ENCODE measurements around the gene PALM.
"Not testable (repeated sequence)": the region's sequence is repeated elsewhere in the genome, so short reads cannot be mapped to it uniquely, and the experiment has no call there.

PALM gene

GRCh38 chr19:690203-690602 lies 18.5 kb upstream of the PALM start:
- Histone ChIP-seq H4K20me1 (ENCODE audit: insufficient read depth, low read length) (no peaks in the 10 kb centered on the region), H3K27me3 (ENCODE audit: insufficient read depth, low read length) (peaks cover 16% of the 10 kb centered on the region; the same call in 1 of the 2 replicates), H3K4me1 (ENCODE audit: insufficient read depth, low read length, severe bottlenecking) (no peaks in the 10 kb centered on the region), H3K9me2 (ENCODE audit: low read depth, low read length) (no peaks in the 10 kb centered on the region), H3K4me2 (ENCODE audit: low read length) (no peak overlapping the region), H3F3A (ENCODE audit: insufficient read depth, low read length) (no peaks in the 10 kb centered on the region), H3K36me3 (ENCODE audit: insufficient read depth, low read length) (no peaks in the 10 kb centered on the region), H3K4me3 (ENCODE audit: low read depth, low read length, poor library complexity, severe bottlenecking) (no peak overlapping the region), H3K9me3 (ENCODE audit: low read length) (no peaks in the 10 kb centered on the region), H3K9ac (ENCODE audit: low read length) (no peak overlapping the region), H3K27ac (ENCODE audit: low read depth, low read length, poor library complexity, severe bottlenecking) (no peak overlapping the region), H2AFZ (ENCODE audit: low read length) (no peak overlapping the region), H3K79me2 (ENCODE audit: insufficient read depth, low read length) (no peaks in the 10 kb centered on the region)
- TF ChIP-seq CTCF (IDR thresholded peaks at IDR 0.05; ENCODE audit: low read length) (no peak), EZH2 (IDR thresholded peaks at IDR 0.05; ENCODE audit: borderline replicate concordance, low read length) (no peak)

- Histone ChIP-seq H3K27ac (ENCODE audit: low read depth, low read length, poor library complexity, severe bottlenecking) (no peak overlapping the region), H3K4me3 (ENCODE audit: low read depth, low read length, poor library complexity, severe bottlenecking) (no peak overlapping the region), H3F3A (ENCODE audit: insufficient read depth, low read length) (no peaks in the 10 kb centered on the region), H4K20me1 (ENCODE audit: insufficient read depth, low read length) (no peaks in the 10 kb centered on the region), H2AFZ (ENCODE audit: low read length) (no peak overlapping the region), H3K4me1 (ENCODE audit: insufficient read depth, low read length, severe bottlenecking) (no peaks in the 10 kb centered on the region), H3K9me2 (ENCODE audit: low read depth, low read length) (no peaks in the 10 kb centered on the region), H3K9me3 (ENCODE audit: low read length) (no peaks in the 10 kb centered on the region), H3K36me3 (ENCODE audit: insufficient read depth, low read length) (no peaks in the 10 kb centered on the region), H3K79me2 (ENCODE audit: insufficient read depth, low read length) (no peaks in the 10 kb centered on the region), H3K4me2 (ENCODE audit: low read length) (no peak overlapping the region), H3K27me3 (ENCODE audit: insufficient read depth, low read length) (peaks cover 6% of the 10 kb centered on the region; the same call in 1 of the 2 replicates), H3K9ac (ENCODE audit: low read length) (no peak overlapping the region)
- TF ChIP-seq EZH2 (IDR thresholded peaks at IDR 0.05; ENCODE audit: borderline replicate concordance, low read length) (no peak), CTCF (IDR thresholded peaks at IDR 0.05; ENCODE audit: low read length) (no peak)
Measured at GRCh38 chr19:694481-695351, 14.0 kb upstream of the PALM start.

- Histone ChIP-seq H3K9me2 (ENCODE audit: low read depth, low read length) (no peaks in the 10 kb centered on the region), H2AFZ (ENCODE audit: low read length) (no peak within 1 kb of the TSS), H4K20me1 (ENCODE audit: insufficient read depth, low read length) (no peaks in the 10 kb centered on the region), H3K9ac (ENCODE audit: low read length) (no peak within 1 kb of the TSS), H3K27me3 (ENCODE audit: insufficient read depth, low read length) (peaks cover 3% of the 10 kb centered on the region; the same call in 1 of the 2 replicates), H3K36me3 (ENCODE audit: insufficient read depth, low read length) (no peaks in the 10 kb centered on the region), H3K79me2 (ENCODE audit: insufficient read depth, low read length) (no peaks in the 10 kb centered on the region), H3K4me3 (ENCODE audit: low read depth, low read length, poor library complexity, severe bottlenecking) (no peak within 1 kb of the TSS), H3K27ac (ENCODE audit: low read depth, low read length, poor library complexity, severe bottlenecking) (no peak within 1 kb of the TSS), H3K4me2 (ENCODE audit: low read length) (no peak within 1 kb of the TSS), H3K9me3 (ENCODE audit: low read length) (no peaks in the 10 kb centered on the region), H3F3A (ENCODE audit: insufficient read depth, low read length) (no peaks in the 10 kb centered on the region), H3K4me1 (ENCODE audit: insufficient read depth, low read length, severe bottlenecking) (no peaks in the 10 kb centered on the region)
- TF ChIP-seq EZH2 (IDR thresholded peaks at IDR 0.05; ENCODE audit: borderline replicate concordance, low read length) (no peak), CTCF (IDR thresholded peaks at IDR 0.05; ENCODE audit: low read length) (no peak)
Measured at GRCh38 chr19:695352-695949, 13.3 kb upstream of the PALM start, which contains the start of gene PRSS57. Gene PRSS57, minus strand, starts transcription at chr19:695452. Its CDS starts 22 bp downstream, at chr19:695430.

GRCh38 chr19:698529-698928 lies 10.2 kb upstream of the PALM start:
- H3K4me2 ChIP-seq (ENCODE audit: low read length); H3K27ac ChIP-seq (ENCODE audit: low read depth, low read length, poor library complexity, severe bottlenecking); H3F3A ChIP-seq (ENCODE audit: insufficient read depth, low read length); H3K4me3 ChIP-seq (ENCODE audit: low read depth, low read length, poor library complexity, severe bottlenecking); H3K9me3 ChIP-seq (ENCODE audit: low read length); H3K27me3 ChIP-seq (ENCODE audit: insufficient read depth, low read length); H4K20me1 ChIP-seq (ENCODE audit: insufficient read depth, low read length); H3K4me1 ChIP-seq (ENCODE audit: insufficient read depth, low read length, severe bottlenecking); H3K36me3 ChIP-seq (ENCODE audit: insufficient read depth, low read length); H3K79me2 ChIP-seq (ENCODE audit: insufficient read depth, low read length); H3K9me2 ChIP-seq (ENCODE audit: low read depth, low read length); H3K9ac ChIP-seq (ENCODE audit: low read length); H2AFZ ChIP-seq (ENCODE audit: low read length): not testable (repeated sequence)

- not testable (repeated sequence) for H3K9me3 ChIP-seq (ENCODE audit: low read length); H4K20me1 ChIP-seq (ENCODE audit: insufficient read depth, low read length); H3K9me2 ChIP-seq (ENCODE audit: low read depth, low read length); H3K4me2 ChIP-seq (ENCODE audit: low read length); H3K27ac ChIP-seq (ENCODE audit: low read depth, low read length, poor library complexity, severe bottlenecking); H3K9ac ChIP-seq (ENCODE audit: low read length); H3F3A ChIP-seq (ENCODE audit: insufficient read depth, low read length); H3K36me3 ChIP-seq (ENCODE audit: insufficient read depth, low read length); H3K79me2 ChIP-seq (ENCODE audit: insufficient read depth, low read length); H3K27me3 ChIP-seq (ENCODE audit: insufficient read depth, low read length); H2AFZ ChIP-seq (ENCODE audit: low read length); H3K4me1 ChIP-seq (ENCODE audit: insufficient read depth, low read length, severe bottlenecking); H3K4me3 ChIP-seq (ENCODE audit: low read depth, low read length, poor library complexity, severe bottlenecking)
Measured at GRCh38 chr19:699885-700284, 8.8 kb upstream of the PALM start.

Data from OCI-LY1 (cell line).